CD4-positive, alpha-beta memory T cell (primary cell): ENCODE results near the gene IGSF9B. TPM values are rescaled to one million over a fixed set of nuclear protein-coding genes. Genes with fewer than 3 reads are reported as not detected.
A peak's percentile ranks its signal among the peaks of the same experiment; 100 is the strongest.

Experiments
- CTCF ChIA-PET: fragments of 350-600 bp; sonication (Branson Sonifier 250); formaldehyde crosslinking; loops from one replicate; lab custom pipeline; 2021; ENCODE audit warnings: inconsistent platforms; ENCODE audit not compliant: partially characterized antibody; lab: Charles Lee
- POLR2A ChIA-PET: fragments of 350-600 bp; sonication (Branson Sonifier 250); formaldehyde crosslinking; loops from one replicate; lab custom pipeline; 2021; ENCODE audit not compliant: partially characterized antibody; lab: Charles Lee
- DNase-seq, 5 donors: peaks; one replicate each; pipeline versions ENCODE4 v3.0.0 to v3.0.0-alpha.2; 2020 to 2022; ENCODE audit warnings: mixed read lengths in 1 of 5
- H3K27ac ChIP-seq: one replicate; pipeline ENCODE4 v1.7.0; 2013; ENCODE audit warnings: low read depth, low read length
- H3K27me3 ChIP-seq: 2 replicates; pipeline ENCODE4 v1.7.0; 2013; ENCODE audit warnings: mild to moderate bottlenecking, low read length, moderate library complexity; ENCODE audit not compliant: insufficient read depth
- H3K36me3 ChIP-seq: 2 replicates; pipeline ENCODE4 v1.7.0; 2013; ENCODE audit warnings: mild to moderate bottlenecking, low read length, moderate library complexity; ENCODE audit not compliant: insufficient read depth
- H3K4me1 ChIP-seq: 2 replicates; pipeline ENCODE4 v1.7.0; 2013; ENCODE audit warnings: mild to moderate bottlenecking, low read length, moderate library complexity; ENCODE audit not compliant: insufficient read depth
- H3K4me3 ChIP-seq, 2 donors: one replicate each; pipeline ENCODE4 v1.7.0; 2013; ENCODE audit warnings: low read length in 2 of 2, mild to moderate bottlenecking in 1 of 2
- H3K9me3 ChIP-seq, 2 donors: one replicate each; pipeline ENCODE4 v1.7.0; 2013; ENCODE audit warnings: low read length in 2 of 2, control low read depth in 1 of 2; ENCODE audit not compliant: control insufficient read depth in 1 of 2
- H3K27ac Mint-ChIP-seq, 7 donors: one replicate each; pipeline ENCODE4 v1.8.0; 2020 to 2021; ENCODE audit warnings: mixed read lengths in 7 of 7, mild to moderate bottlenecking in 6 of 7, inconsistent platforms in 3 of 7, moderate library complexity in 3 of 7
- H3K27me3 Mint-ChIP-seq, 2 donors: one replicate each; pipeline ENCODE4 v1.8.0; 2020 to 2021; ENCODE audit warnings: mixed read lengths in 2 of 2
- H3K36me3 Mint-ChIP-seq, 2 donors: one replicate each; pipeline ENCODE4 v1.8.0; 2020 to 2021; ENCODE audit warnings: mixed read lengths in 2 of 2, inconsistent platforms in 1 of 2, mild to moderate bottlenecking in 1 of 2
- H3K4me1 Mint-ChIP-seq, 4 donors: one replicate each; pipeline ENCODE4 v1.8.0; 2020 to 2021; ENCODE audit warnings: mixed read lengths in 4 of 4, mild to moderate bottlenecking in 1 of 4
- H3K4me3 Mint-ChIP-seq, 8 donors: one replicate each; pipeline ENCODE4 v1.8.0; 2020 to 2021; ENCODE audit warnings: mixed read lengths in 8 of 8, mild to moderate bottlenecking in 7 of 8, moderate library complexity in 6 of 8, inconsistent platforms in 3 of 8
- H3K9me3 Mint-ChIP-seq, 8 donors: one replicate each; pipeline ENCODE4 v1.8.0; 2020 to 2021; ENCODE audit warnings: mixed read lengths in 8 of 8, mild to moderate bottlenecking in 5 of 8, inconsistent platforms in 3 of 8, moderate library complexity in 1 of 8
- intact Hi-C: fragments of 100-400 bp; cut with micrococcal nuclease; formaldehyde crosslinking; loops from one replicate; pipeline ENCODE4 v1.15.1; 2023
- polyA plus RNA-seq, 2 donors: library from polyadenylated mRNA; unstranded; fragments of 300-500 nt; fragmentation: Illumina TruSeq; gene quantifications; one replicate each; pipeline ENCODE4 v1.2.3, GENCODE V29; 2021
- total RNA-seq, 2 experiments: library from RNA; stranded (reverse); gene quantifications; one replicate each; pipeline ENCODE4 v1.2.3, GENCODE V29; 2021

Gene IGSF9B
- total and polyA plus RNA-seq, 4 experiments from 2014 or later, result 0.59 to 38.6 (median 19.3) TPM

GRCh38 chr11:133895061-133895479 lies 61.7 kb downstream of the IGSF9B start:
- Histone ChIP-seq H3K36me3 (no peaks in the 10 kb centered on the region), H3K27ac (no peak overlapping the region), H3K9me3 (no peaks in the 10 kb centered on the region), H3K27me3 (no peaks in the 10 kb centered on the region), H3K4me3 (no peak overlapping the region), H3K4me1 (no peaks in the 10 kb centered on the region)
- intact Hi-C loops, result no loop called here
- Mint-ChIP-seq H3K4me3 (no peak overlapping the region), H3K36me3 (peaks cover 0 to 4% of the 10 kb centered on the region in 2 donors), H3K27me3 (peaks cover 7 to 10% of the 10 kb centered on the region in 2 donors), H3K4me1 (no peaks in the 10 kb centered on the region), H3K27ac (no peak overlapping the region), H3K9me3 (no peaks in the 10 kb centered on the region)
- no peak for DNase-seq
- POLR2A ChIA-PET, result no interaction called here
- CTCF ChIA-PET, result no interaction called here

GRCh38 chr11:133893381-133893780 lies 63.4 kb downstream of the IGSF9B start:
- no peak overlapping the region for H3K4me3 ChIP-seq
- no peaks in the 10 kb centered on the region for H3K9me3 Mint-ChIP-seq
- H3K27ac ChIP-seq, result no peak overlapping the region
- no peak for DNase-seq
- no peak overlapping the region for H3K27ac Mint-ChIP-seq
- intact Hi-C loops, result no loop called here
- H3K27me3 Mint-ChIP-seq, result peaks cover 9 to 12% of the 10 kb centered on the region in 2 donors
- POLR2A ChIA-PET, result no interaction called here
- H3K4me3 Mint-ChIP-seq, result no peak overlapping the region
- CTCF ChIA-PET, result no interaction called here
- no peaks in the 10 kb centered on the region for H3K4me1 Mint-ChIP-seq
- no peaks in the 10 kb centered on the region for H3K27me3 ChIP-seq
- no peaks in the 10 kb centered on the region for H3K36me3 ChIP-seq
- peaks cover 0 to 4% of the 10 kb centered on the region in 2 donors for H3K36me3 Mint-ChIP-seq
- H3K9me3 ChIP-seq, result no peaks in the 10 kb centered on the region
- no peaks in the 10 kb centered on the region for H3K4me1 ChIP-seq

- Mint-ChIP-seq H3K4me1 (no peaks in the 10 kb centered on the region), H3K4me3 (no peak overlapping the region), H3K9me3 (no peaks in the 10 kb centered on the region), H3K27me3 (peaks cover 9 to 14% of the 10 kb centered on the region in 2 donors), H3K27ac (no peak overlapping the region), H3K36me3 (peaks cover 0 to 1% of the 10 kb centered on the region in 2 donors)
- intact Hi-C loops, result no loop called here
- no peaks in the 10 kb centered on the region for H3K9me3 ChIP-seq
- DNase-seq, result no peak
- ChIA-PET CTCF (no interaction called here), POLR2A (no interaction called here)
- H3K4me3 ChIP-seq, result no peak overlapping the region
- no peaks in the 10 kb centered on the region for H3K27me3 ChIP-seq
- no peaks in the 10 kb centered on the region for H3K36me3 ChIP-seq
- H3K27ac ChIP-seq, result no peak overlapping the region
- H3K4me1 ChIP-seq, result no peaks in the 10 kb centered on the region
Observed at GRCh38 chr11:133892584-133893380, 64.0 kb downstream of the IGSF9B start.

DNA sequence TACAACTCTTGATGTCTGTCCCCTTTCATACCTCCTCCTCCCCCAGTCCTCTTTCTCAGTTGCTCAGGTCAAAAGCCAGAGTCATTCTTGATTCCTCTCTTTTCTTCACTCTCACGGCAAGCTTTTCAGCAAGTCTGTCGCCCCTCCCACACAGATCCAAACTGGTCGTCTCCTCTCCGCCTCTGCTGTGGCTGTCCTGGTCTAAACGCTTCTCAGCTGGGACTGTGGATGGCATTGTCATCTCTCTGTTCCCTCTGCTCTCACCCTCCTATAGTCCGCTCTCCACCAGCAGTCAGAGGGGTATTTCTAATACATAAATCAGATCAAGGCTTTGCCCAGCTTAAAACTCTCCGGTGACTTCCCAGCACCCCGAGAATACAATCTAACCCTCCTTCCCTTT lies 64.6 kb downstream of the IGSF9B start:
- POLR2A ChIA-PET, result no interaction called here
- Mint-ChIP-seq H3K9me3 (peaks cover 0 to under 1% (median 0%) of the 10 kb centered on the region in 8 donors), H3K27ac (no peak overlapping the region), H3K4me1 (no peaks in the 10 kb centered on the region), H3K36me3 (no peaks in the 10 kb centered on the region), H3K4me3 (no peak overlapping the region), H3K27me3 (peaks cover 9 to 16% of the 10 kb centered on the region in 2 donors)
- no peak overlapping the region for H3K4me3 ChIP-seq
- CTCF ChIA-PET, result no interaction called here
- H3K4me1 ChIP-seq, result no peaks in the 10 kb centered on the region
- no peaks in the 10 kb centered on the region for H3K9me3 ChIP-seq
- no peak overlapping the region for H3K27ac ChIP-seq
- no peak for DNase-seq
- no peaks in the 10 kb centered on the region for H3K36me3 ChIP-seq
- no peaks in the 10 kb centered on the region for H3K27me3 ChIP-seq
- intact Hi-C loops, result no loop called here

DNA sequence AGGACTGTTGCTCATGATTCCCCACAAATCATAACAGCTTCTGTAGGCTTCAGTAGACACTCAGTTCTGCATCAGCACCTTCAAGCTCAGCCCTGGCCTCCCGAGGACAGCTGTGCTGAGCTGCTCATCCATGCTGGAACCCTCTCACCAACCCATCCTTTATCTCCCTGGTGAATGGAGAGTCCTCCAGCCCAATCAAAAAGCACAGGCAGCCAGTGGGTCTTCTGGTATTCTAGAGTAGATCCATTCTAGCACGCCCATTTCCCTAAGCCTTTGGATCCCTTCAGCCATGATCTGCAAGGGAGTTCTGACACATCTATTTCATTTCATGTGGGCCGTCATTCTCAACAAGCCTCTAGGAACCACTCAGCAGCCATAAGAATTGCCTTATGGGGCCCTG lies 66.9 kb downstream of the IGSF9B start:
- H3K27me3 Mint-ChIP-seq, result peaks cover 15 to 22% of the 10 kb centered on the region in 2 donors
- H3K27ac ChIP-seq, result no peak overlapping the region
- intact Hi-C loops, result no loop called here
- H3K9me3 ChIP-seq, result no peaks in the 10 kb centered on the region
- no peak overlapping the region for H3K27ac Mint-ChIP-seq
- ChIA-PET CTCF (no interaction called here), POLR2A (no interaction called here)
- H3K9me3 Mint-ChIP-seq, result peaks cover 0 to 10% (median 0%) of the 10 kb centered on the region in 8 donors
- H3K4me1 Mint-ChIP-seq, result no peaks in the 10 kb centered on the region
- H3K36me3 ChIP-seq, result no peaks in the 10 kb centered on the region
- no peaks in the 10 kb centered on the region for H3K36me3 Mint-ChIP-seq
- H3K4me3 Mint-ChIP-seq, result no peak overlapping the region
- H3K4me3 ChIP-seq, result no peak overlapping the region
- DNase-seq, result no peak
- no peaks in the 10 kb centered on the region for H3K4me1 ChIP-seq
- H3K27me3 ChIP-seq, result no peaks in the 10 kb centered on the region

DNA sequence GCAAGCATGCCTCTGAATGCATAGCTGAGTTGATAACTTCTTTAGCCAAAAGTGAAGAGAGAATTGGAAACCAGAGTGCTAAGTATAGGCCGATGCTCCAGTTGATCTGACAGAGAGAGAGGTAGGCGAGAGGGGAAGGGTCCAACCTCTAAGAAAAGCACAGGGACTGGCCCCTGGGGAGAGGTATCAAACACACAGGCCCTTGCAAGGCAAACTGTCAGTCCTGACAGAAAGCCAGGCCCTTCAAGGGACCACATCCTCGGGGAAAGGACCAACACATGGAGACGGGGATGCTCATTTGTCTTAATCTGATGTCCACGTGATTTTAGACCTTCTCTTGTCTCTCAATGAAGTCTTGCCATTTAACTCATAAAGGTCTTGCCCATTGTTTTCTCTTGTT lies 67.6 kb downstream of the IGSF9B start:
- Histone ChIP-seq H3K4me1 (no peaks in the 10 kb centered on the region), H3K4me3 (no peak overlapping the region), H3K9me3 (no peaks in the 10 kb centered on the region), H3K36me3 (no peaks in the 10 kb centered on the region), H3K27ac (no peak overlapping the region), H3K27me3 (no peaks in the 10 kb centered on the region)
- intact Hi-C loops, result no loop called here
- Mint-ChIP-seq H3K27ac (no peak overlapping the region), H3K4me3 (no peak overlapping the region), H3K36me3 (no peaks in the 10 kb centered on the region), H3K9me3 (peaks cover 0 to 10% (median 0%) of the 10 kb centered on the region in 8 donors), H3K27me3 (peaks cover 17 to 23% of the 10 kb centered on the region in 2 donors), H3K4me1 (no peaks in the 10 kb centered on the region)
- no peak for DNase-seq
- ChIA-PET CTCF (no interaction called here), POLR2A (no interaction called here)

DNA sequence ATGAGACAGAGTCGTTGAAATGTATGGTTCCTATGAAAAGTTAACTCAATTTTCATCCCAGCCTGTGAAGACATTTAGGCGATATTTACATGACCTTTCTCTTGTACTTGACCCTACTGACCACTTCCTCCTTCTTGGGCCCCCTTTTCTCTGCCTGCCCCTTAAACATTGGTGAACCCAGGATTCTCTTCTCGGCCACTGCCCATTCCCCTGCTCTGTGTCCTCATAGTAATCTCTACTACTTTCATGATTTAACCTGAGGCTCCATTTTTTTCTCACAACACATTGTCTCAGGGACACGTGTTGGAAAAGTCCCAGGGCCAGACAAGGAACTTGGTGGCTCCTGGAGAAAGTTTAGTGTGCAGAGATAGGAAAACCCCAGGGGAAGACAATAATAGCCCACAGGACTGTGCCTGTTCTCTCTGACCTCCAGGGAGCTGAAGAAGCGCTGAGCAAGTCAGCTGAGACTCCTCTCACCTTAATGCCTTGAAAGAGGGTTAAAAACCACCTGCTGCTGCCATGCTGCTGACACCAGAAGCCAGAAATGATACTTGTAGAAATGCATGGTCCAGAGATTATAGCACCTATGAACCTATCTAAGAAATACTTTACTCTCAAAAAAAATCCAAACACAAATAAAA lies 69.0 kb downstream of the IGSF9B start:
- ChIA-PET CTCF (no interaction called here), POLR2A (no interaction called here)
- Mint-ChIP-seq H3K4me1 (no peaks in the 10 kb centered on the region), H3K27me3 (peaks cover 20 to 28% of the 10 kb centered on the region in 2 donors), H3K4me3 (no peak overlapping the region), H3K9me3 (peaks cover 0 to 15% (median 4%) of the 10 kb centered on the region in 8 donors), H3K36me3 (no peaks in the 10 kb centered on the region), H3K27ac (peak overlapping the region in 1 of 7 donors; percentile 20)
- Histone ChIP-seq H3K27me3 (no peaks in the 10 kb centered on the region), H3K9me3 (no peaks in the 10 kb centered on the region), H3K27ac (no peak overlapping the region), H3K36me3 (no peaks in the 10 kb centered on the region), H3K4me3 (no peak overlapping the region), H3K4me1 (no peaks in the 10 kb centered on the region)
- intact Hi-C loops, result no loop called here
- DNase-seq, result no peak
